Measurements from ENCODE around the gene ECT2L.
"Not testable (repeated sequence)": the region's sequence is repeated elsewhere in the genome, so short reads cannot be mapped to it uniquely, and the experiment has no call there.

Gene ECT2L

GRCh38 chr6:138936873-138937272, 141.0 kb downstream of the ECT2L start:
- DNase-seq (ENCODE audit: low read depth in 2 of 2), result not testable (repeated sequence)

- no peak for DNase-seq (ENCODE audit: low read depth in 2 of 2)
Measured at GRCh38 chr6:138943089-138943625, 147.3 kb downstream of the ECT2L start.

- no peak for DNase-seq (ENCODE audit: low read depth in 2 of 2)
Measured at GRCh38 chr6:138944412-138944811, 148.5 kb downstream of the ECT2L start.

DNA sequence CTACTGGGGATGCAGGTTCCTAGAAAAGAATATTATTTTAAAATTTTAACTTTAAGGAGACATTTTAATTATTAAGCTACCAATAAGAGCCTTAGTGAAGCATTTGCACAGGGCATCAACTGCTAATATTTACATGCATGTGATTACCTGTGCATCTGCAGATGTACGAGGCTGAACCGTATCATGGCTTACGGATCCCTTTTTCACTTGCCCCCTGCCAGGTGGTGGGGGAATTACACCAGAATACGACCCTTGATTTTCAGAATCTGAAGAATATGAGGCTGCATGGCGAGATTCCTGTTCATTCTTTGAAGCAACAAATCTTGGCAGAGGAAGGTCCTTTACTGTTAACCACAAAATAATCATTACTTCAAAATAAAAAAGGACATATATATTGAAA, 149.5 kb downstream of the ECT2L start:
- no peak for DNase-seq (ENCODE audit: low read depth in 2 of 2)

GRCh38 chr6:138948004-138948403, 152.1 kb downstream of the ECT2L start:
- DNase-seq (ENCODE audit: low read depth in 2 of 2), result no peak

GRCh38 chr6:138948546-138949179, 152.8 kb downstream of the ECT2L start:
- DNase-seq (ENCODE audit: low read depth in 2 of 2), result no peak

- DNase-seq (ENCODE audit: low read depth in 2 of 2), result no peak
Measured at GRCh38 chr6:138953451-138953850, 157.6 kb downstream of the ECT2L start.

All from stimulated activated CD4-positive, alpha-beta T cell treated with anti-CD3 and anti-CD28 coated beads, Interleukin-1b, Interleukin-23, amount 100 ng/mL, for 1 hour (primary cell).